Naive thymus-derived CD4-positive, alpha-beta T cell (primary cell): ENCODE results near the gene NEU1. TPM values are rescaled to one million over a fixed set of nuclear protein-coding genes. Genes with fewer than 3 reads are reported as not detected.
A peak's percentile ranks its signal among the peaks of the same experiment; 100 is the strongest.

Experiments used
- ATAC-seq: fragments of 150-1000 bp; cut with Tn5 transposase; 2 replicates; pipeline ENCODE4 v1.10.0; 2021; ENCODE audit warnings: mild to moderate bottlenecking, moderate library complexity
- CTCF ChIA-PET: fragments of 350-600 bp; sonication (Branson Sonifier 250); formaldehyde crosslinking; loops from one replicate; lab custom pipeline; 2021; ENCODE audit warnings: antibody characterized with exemption; lab: Charles Lee
- POLR2A ChIA-PET: fragments of 350-600 bp; sonication (Branson Sonifier 250); formaldehyde crosslinking; loops from one replicate; lab custom pipeline; 2021; ENCODE audit warnings: antibody characterized with exemption, inconsistent platforms; lab: Charles Lee
- DNase-seq, 9 donors: peaks; one replicate each; pipeline versions ENCODE4 v3.0.0 to v3.0.0-alpha.2; 2020 to 2022; ENCODE audit warnings: mixed read lengths in 1 of 9
- H3K27ac ChIP-seq: one replicate; pipeline ENCODE4 v1.7.0; 2013; ENCODE audit warnings: mild to moderate bottlenecking, low read depth, low read length, moderate library complexity
- H3K27me3 ChIP-seq, 2 donors: one replicate each; pipeline ENCODE4 v1.7.0; 2013; ENCODE audit warnings: low read length in 2 of 2, mild to moderate bottlenecking in 2 of 2, moderate library complexity in 2 of 2; ENCODE audit not compliant: control insufficient read depth in 2 of 2, insufficient read depth in 2 of 2
- H3K36me3 ChIP-seq, 3 experiments: 1 replicate in 2 of 3; 2 replicates in 1 of 3; pipeline ENCODE4 v1.7.0; 2013; ENCODE audit warnings: low read length in 3 of 3, mild to moderate bottlenecking in 3 of 3, moderate library complexity in 1 of 3; ENCODE audit not compliant: insufficient read depth in 3 of 3, control insufficient read depth in 2 of 3
- H3K4me1 ChIP-seq, 2 donors: one replicate each; pipeline ENCODE4 v1.7.0; 2013; ENCODE audit warnings: low read length in 2 of 2, mild to moderate bottlenecking in 2 of 2, moderate library complexity in 1 of 2; ENCODE audit not compliant: control insufficient read depth in 2 of 2, insufficient read depth in 2 of 2
- H3K4me3 ChIP-seq: 2 replicates; pipeline ENCODE4 v1.7.0; 2013; ENCODE audit warnings: mild to moderate bottlenecking, low read length
- H3K9me3 ChIP-seq, 3 experiments: 1 replicate in 2 of 3; 2 replicates in 1 of 3; pipeline ENCODE4 v1.7.0; 2013; ENCODE audit warnings: low read length in 3 of 3; ENCODE audit not compliant: control insufficient read depth in 2 of 3
- H3K27ac Mint-ChIP-seq, 9 donors: one replicate each; pipeline ENCODE4 v1.8.0; 2020 to 2022; ENCODE audit warnings: mixed read lengths in 9 of 9, mild to moderate bottlenecking in 8 of 9, moderate library complexity in 5 of 9, inconsistent platforms in 2 of 9
- H3K27me3 Mint-ChIP-seq, 5 donors: one replicate each; pipeline ENCODE4 v1.8.0; 2021 to 2022; ENCODE audit warnings: mixed read lengths in 5 of 5, mild to moderate bottlenecking in 1 of 5
- H3K36me3 Mint-ChIP-seq, 5 donors: one replicate each; pipeline ENCODE4 v1.8.0; 2020 to 2022; ENCODE audit warnings: mixed read lengths in 5 of 5, mild to moderate bottlenecking in 3 of 5, inconsistent platforms in 1 of 5
- H3K4me1 Mint-ChIP-seq, 7 donors: one replicate each; pipeline ENCODE4 v1.8.0; 2020 to 2022; ENCODE audit warnings: mixed read lengths in 7 of 7, mild to moderate bottlenecking in 3 of 7, inconsistent platforms in 1 of 7
- H3K4me3 Mint-ChIP-seq, 10 donors: one replicate each; pipeline ENCODE4 v1.8.0; 2020 to 2022; ENCODE audit warnings: mild to moderate bottlenecking in 10 of 10, mixed read lengths in 10 of 10, moderate library complexity in 6 of 10, inconsistent platforms in 2 of 10
- H3K9me3 Mint-ChIP-seq, 11 donors: one replicate each; pipeline ENCODE4 v1.8.0; 2020 to 2022; ENCODE audit warnings: mixed read lengths in 11 of 11, mild to moderate bottlenecking in 4 of 11, inconsistent platforms in 1 of 11, moderate library complexity in 1 of 11
- intact Hi-C, 2 donors: fragments of 100-400 bp; cut with micrococcal nuclease; formaldehyde crosslinking; loops; one replicate each; pipeline ENCODE4 v1.15.1; 2023
- polyA plus RNA-seq, 2 donors: library from polyadenylated mRNA; unstranded; fragments of 300-500 nt; fragmentation: Illumina TruSeq; gene quantifications; one replicate each; pipeline ENCODE4 v1.2.3, GENCODE V29; 2021
- total RNA-seq, 6 experiments: library from RNA in 5 of 6; stranded (reverse) in 5 of 6; gene quantifications; 1 replicate in 5 of 6; 2 replicates in 1 of 6; pipeline ENCODE4 v1.2.3 and lab custom pipeline; 2021 to 2026

The NEU1 gene
- total and polyA plus RNA-seq, 7 experiments from 2014 or later: 13.6 to 35.0 (median 19.9) TPM

GRCh38 chr6:31830886-31831335 lies 31.7 kb downstream of the NEU1 start:
- intact Hi-C loops: loop anchor here (1.0 to 10.0 kb wide), 11 partner anchors 14 to 1024 kb away; partner anchors contain the start of genes BAG6 (in 1 of the 2), DDAH2 (in 1 of the 2), MICA (in 1 of the 2) and MICB (in 1 of the 2)
- peaks cover 12 to 42% (median 36%) of the 10 kb centered on the region in 7 donors for H3K4me1 Mint-ChIP-seq
- no peaks in the 10 kb centered on the region for H3K9me3 Mint-ChIP-seq
- Histone ChIP-seq H3K4me1 (peaks cover 14 to 23% of the 10 kb centered on the region in 2 donors), H3K27ac (peak overlapping the region; percentile 73), H3K4me3 (peak overlapping the region; percentile 82), H3K27me3 (no peaks in the 10 kb centered on the region), H3K36me3 (peaks cover 0 to 9% (median 0%) of the 10 kb centered on the region in 3 experiments), H3K9me3 (no peaks in the 10 kb centered on the region)
- H3K27me3 Mint-ChIP-seq: no peaks in the 10 kb centered on the region
- DNase-seq (no peak), ATAC-seq (no peak)
- POLR2A ChIA-PET: interaction anchor here (0.6 to 4.4 kb wide), 23 partner anchors 9 to 1004 kb away, joined by 3 to 33 read pairs (median 5); partner anchors contain the start of genes C6orf47, CSNK2B, DDAH2 and GPANK1
- peak overlapping the region; percentile 79 to 96 (median 88) for H3K27ac Mint-ChIP-seq
- peaks cover 0 to 11% (median 0%) of the 10 kb centered on the region in 5 donors for H3K36me3 Mint-ChIP-seq
- H3K4me3 Mint-ChIP-seq: peak overlapping the region; percentile 86 to 100 (median 96)
- CTCF ChIA-PET: interaction anchor here (0.6 to 2.4 kb wide), 19 partner anchors 13 to 282 kb away, joined by 3 to 23 read pairs (median 3); partner anchors contain the start of genes DDAH2, LY6G5C, NEU1 and VARS1

- DNase-seq (peak in 6 of 9 donors; percentile 45 to 67 (median 54)), ATAC-seq (peak; percentile 26)
- Mint-ChIP-seq H3K27me3 (no peaks in the 10 kb centered on the region), H3K4me3 (peak overlapping the region; percentile 86 to 100 (median 96)), H3K27ac (peak overlapping the region; percentile 79 to 96 (median 88)), H3K9me3 (no peaks in the 10 kb centered on the region), H3K36me3 (peaks cover 0 to 3% (median 0%) of the 10 kb centered on the region in 5 donors), H3K4me1 (peaks cover 11 to 44% (median 37%) of the 10 kb centered on the region in 7 donors)
- Histone ChIP-seq H3K4me1 (peaks cover 12 to 22% of the 10 kb centered on the region in 2 donors), H3K36me3 (peaks cover 0 to 3% (median 0%) of the 10 kb centered on the region in 3 experiments), H3K4me3 (peak overlapping the region; percentile 82), H3K27ac (peak overlapping the region; percentile 73), H3K27me3 (no peaks in the 10 kb centered on the region), H3K9me3 (no peaks in the 10 kb centered on the region)
- intact Hi-C loops: loop anchor here (1.0 to 10.0 kb wide), 12 partner anchors 13 to 1025 kb away; partner anchors contain the start of genes BAG6 (in 1 of the 2), DDAH2 (in 1 of the 2), GPSM3 (in 1 of the 2) and MICA (in 1 of the 2)
- ChIA-PET CTCF (interaction anchor here (0.6 to 2.4 kb wide), 12 partner anchors 11 to 281 kb away, joined by 3 to 23 read pairs (median 3); partner anchors contain the start of genes DDAH2, LTB, LY6G5C and NEU1), POLR2A (interaction anchor here (0.6 to 4.4 kb wide), 20 partner anchors 9 to 278 kb away, joined by 3 to 33 read pairs (median 6); partner anchors contain the start of genes C6orf47, CSNK2B, DDAH2 and GPANK1)
These were observed 32.9 kb downstream of the NEU1 start for GRCh38 chr6:31829633-31830283.

GRCh38 chr6:31827286-31828079 lies 35.1 kb downstream of the NEU1 start, which contains the start of gene HSPA1B:
TSS of gene HSPA1B (plus strand) at chr6:31827738. CDS start at chr6:31827951, 213 bp downstream.
- ATAC-seq (peak; percentile 80), DNase-seq (peak; percentile 55 to 96 (median 82))
- Histone ChIP-seq H3K36me3 (no peaks in the 10 kb centered on the region), H3K4me3 (peak within 1 kb of the TSS; percentile 74), H3K27ac (peak within 1 kb of the TSS; percentile 72), H3K27me3 (no peaks in the 10 kb centered on the region), H3K9me3 (no peaks in the 10 kb centered on the region), H3K4me1 (peaks cover 12 to 17% of the 10 kb centered on the region in 2 donors)
- POLR2A ChIA-PET: interaction anchor here (0.8 to 3.4 kb wide), 18 partner anchors 8 to 279 kb away, joined by 3 to 29 read pairs (median 5); partner anchors contain the start of genes ABHD16A, BAG6, DDAH2 and GPANK1
- no peaks in the 10 kb centered on the region for H3K9me3 Mint-ChIP-seq
- peaks cover 11 to 51% (median 46%) of the 10 kb centered on the region in 7 donors for H3K4me1 Mint-ChIP-seq
- H3K4me3 Mint-ChIP-seq: peak within 1 kb of the TSS; percentile 85 to 97 (median 90)
- CTCF ChIA-PET: interaction anchor here (0.6 to 1.5 kb wide), 8 partner anchors 12 to 147 kb away, joined by 3 to 7 read pairs (median 4); partner anchors contain the start of genes HSPA1A, HSPA1L, LSM2 and LY6G5C
- no peaks in the 10 kb centered on the region for H3K27me3 Mint-ChIP-seq
- peak within 1 kb of the TSS; percentile 93 to 99 (median 97) for H3K27ac Mint-ChIP-seq
- H3K36me3 Mint-ChIP-seq: peaks cover 0 to 3% (median 0%) of the 10 kb centered on the region in 5 donors
- intact Hi-C loops: loop anchor here (1.0 to 10.0 kb wide), 10 partner anchors 32 to 368 kb away; partner anchors contain the start of genes DDAH2 (in 1 of the 2), GPANK1 (in 1 of the 2), GPSM3 (in 1 of the 2) and NEU1 (in 1 of the 2)

DNA sequence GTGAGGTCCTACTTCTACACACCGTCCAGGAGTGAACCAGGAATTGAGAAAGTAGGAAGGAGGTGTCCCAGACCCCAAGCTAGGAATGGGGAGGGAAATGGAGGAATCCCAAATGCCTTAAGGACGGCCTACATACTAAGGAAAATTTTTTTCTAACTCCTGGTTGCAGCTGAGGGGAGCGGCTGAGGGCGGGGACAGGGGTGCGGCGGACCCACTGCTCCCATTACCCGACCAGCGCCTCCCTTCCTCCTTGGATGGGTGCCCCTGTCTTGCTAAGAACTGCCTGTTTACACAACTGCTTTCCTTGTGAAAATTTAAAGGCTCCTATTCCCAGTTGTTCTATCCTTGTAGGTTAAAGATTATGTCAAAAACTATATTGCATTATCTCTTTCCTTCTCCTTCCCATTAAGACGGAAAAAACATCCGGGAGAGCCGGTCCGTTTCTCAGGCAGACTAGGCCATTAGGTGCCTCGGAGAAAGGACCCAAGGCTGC lies 35.8 kb downstream of the NEU1 start:
- H3K4me3 Mint-ChIP-seq: peak overlapping the region; percentile 85 to 97 (median 90)
- intact Hi-C loops: loop anchor here (1.0 to 10.0 kb wide), 10 partner anchors 32 to 368 kb away; partner anchors contain the start of genes DDAH2 (in 1 of the 2), GPANK1 (in 1 of the 2), GPSM3 (in 1 of the 2) and NEU1 (in 1 of the 2)
- DNase-seq (no peak), ATAC-seq (peak; percentile 10)
- no peaks in the 10 kb centered on the region for H3K27me3 ChIP-seq
- H3K36me3 Mint-ChIP-seq: peaks cover 0 to 3% (median 0%) of the 10 kb centered on the region in 5 donors
- H3K4me1 ChIP-seq: peaks cover 12 to 17% of the 10 kb centered on the region in 2 donors
- CTCF ChIA-PET: interaction anchor here (0.6 to 1.5 kb wide), 6 partner anchors 19 to 146 kb away, joined by 3 to 7 read pairs (median 5); partner anchors contain the start of genes CLIC1, LSM2 and LY6G5C
- H3K4me1 Mint-ChIP-seq: peaks cover 11 to 57% (median 51%) of the 10 kb centered on the region in 7 donors
- H3K4me3 ChIP-seq: peak overlapping the region; percentile 74
- no peaks in the 10 kb centered on the region for H3K27me3 Mint-ChIP-seq
- no peaks in the 10 kb centered on the region for H3K36me3 ChIP-seq
- H3K9me3 Mint-ChIP-seq: no peaks in the 10 kb centered on the region
- peak overlapping the region; percentile 72 for H3K27ac ChIP-seq
- no peaks in the 10 kb centered on the region for H3K9me3 ChIP-seq
- H3K27ac Mint-ChIP-seq: peak overlapping the region; percentile 93 to 99 (median 97)
- POLR2A ChIA-PET: interaction anchor here (0.6 to 3.4 kb wide), 17 partner anchors 9 to 278 kb away, joined by 3 to 29 read pairs (median 5); partner anchors contain the start of genes ABHD16A, BAG6, DDAH2 and HSPA1A

DNA sequence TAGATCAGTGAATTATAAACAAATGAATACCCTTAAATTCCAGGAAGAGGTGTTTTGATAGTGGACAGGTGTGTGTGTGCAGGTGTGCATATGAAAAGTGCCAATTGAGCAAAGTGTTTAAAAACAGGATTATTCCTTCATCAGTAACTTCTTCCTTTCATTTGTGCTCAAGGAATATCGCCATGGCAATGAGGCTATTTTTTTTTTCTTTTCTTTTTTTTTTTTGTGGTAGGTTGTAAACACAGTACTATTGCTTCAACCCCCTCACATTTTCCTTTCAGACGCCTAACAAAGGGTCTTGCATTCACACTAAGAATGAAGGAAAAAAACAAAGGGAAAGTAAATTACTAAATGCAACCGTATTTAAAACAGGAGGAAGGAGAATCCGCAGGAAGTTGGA lies 37.1 kb downstream of the NEU1 start:
- DNase-seq (no peak), ATAC-seq (no peak)
- H3K27ac ChIP-seq: peak overlapping the region; percentile 29
- intact Hi-C loops: loop anchor here in 1 of 2 donors (10.0 kb wide), 1 partner anchor 369 kb away; the partner anchor contains the start of genes GPSM3 and PBX2
- Mint-ChIP-seq H3K27me3 (no peaks in the 10 kb centered on the region), H3K36me3 (peaks cover 0 to 3% (median 0%) of the 10 kb centered on the region in 5 donors), H3K27ac (peak overlapping the region in 7 of 9 donors; percentile 21 to 99 (median 94)), H3K4me3 (peak overlapping the region in 8 of 10 donors; percentile 25 to 97 (median 90)), H3K4me1 (peaks cover 13 to 61% (median 50%) of the 10 kb centered on the region in 7 donors), H3K9me3 (no peaks in the 10 kb centered on the region)
- CTCF ChIA-PET: no interaction called here
- POLR2A ChIA-PET: interaction anchor here (0.6 to 3.4 kb wide), 6 partner anchors 10 to 168 kb away, joined by 3 to 29 read pairs (median 4); partner anchors contain the start of genes HSPA1A, HSPA1L and LSM2
- H3K4me1 ChIP-seq: peaks cover 12 to 13% of the 10 kb centered on the region in 2 donors
- no peaks in the 10 kb centered on the region for H3K36me3 ChIP-seq
- no peaks in the 10 kb centered on the region for H3K27me3 ChIP-seq
- H3K4me3 ChIP-seq: no peak overlapping the region
- no peaks in the 10 kb centered on the region for H3K9me3 ChIP-seq
